Right ventricle myocardium inferior (tissue), 1 donor: ENCODE data around the gene FAF1. TPM values are rescaled to one million over a fixed set of nuclear protein-coding genes. Genes with fewer than 3 reads are reported as not detected.

Experiments used
- ATAC-seq: fragments of 200-7000 bp; cut with Tn5 transposase; one replicate; pipeline ENCODE4 v1.9.1; 2020; ENCODE audit warnings: mild to moderate bottlenecking, moderate library complexity
- DNase-seq: peaks from one replicate; pipeline ENCODE4 v3.0.0; 2021; ENCODE audit errors: missing footprints
- intact Hi-C: fragments of 100-400 bp; cut with DNase I; formaldehyde crosslinking; loops from one replicate; pipeline ENCODE4 v1.11.0; 2022
- total RNA-seq: library from RNA; stranded (reverse); fragmentation: NEBNext Ultra II Directional; extraction: Animal tissue kit (Norgen Biotek cat#: 25700); gene quantifications from one replicate; pipeline ENCODE4 v1.2.1, GENCODE V29; 2021
- donor health status: DM: no; HTN: yes; CAD: no; lungs with severe emphysema.

The FAF1 gene
- total RNA-seq, 1 donor from 2014 or later = 80.4 TPM

GRCh38 chr1:50462964-50463363 is 497.1 kb downstream of the FAF1 start:
- ATAC-seq (no peak), DNase-seq (no peak)
- intact Hi-C loops = no loop called here

DNA sequence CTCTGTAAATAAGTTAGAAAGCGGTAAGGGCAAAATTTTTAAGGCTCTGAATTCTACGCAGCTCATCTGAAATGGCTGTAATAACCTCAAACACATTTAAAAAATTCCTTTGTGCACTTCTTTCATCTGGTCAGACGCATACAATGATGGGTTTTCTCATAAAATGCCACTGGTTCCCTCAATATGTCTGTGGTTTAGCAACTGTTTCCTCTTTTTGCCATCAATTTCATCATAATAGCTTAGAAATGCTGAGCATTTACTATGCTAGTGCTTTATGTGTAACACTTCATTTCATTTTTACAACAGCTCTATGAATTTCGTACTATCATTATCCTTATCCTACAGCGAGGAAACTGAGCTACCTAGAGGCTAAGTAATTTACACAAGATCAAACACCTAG is 501.6 kb downstream of the FAF1 start:
- ATAC-seq (no peak), DNase-seq (no peak)
- intact Hi-C loops = no loop called here

GRCh38 chr1:50454911-50455310 is 505.2 kb downstream of the FAF1 start:
- ATAC-seq (no peak), DNase-seq (no peak)
- intact Hi-C loops = no loop called here

DNA sequence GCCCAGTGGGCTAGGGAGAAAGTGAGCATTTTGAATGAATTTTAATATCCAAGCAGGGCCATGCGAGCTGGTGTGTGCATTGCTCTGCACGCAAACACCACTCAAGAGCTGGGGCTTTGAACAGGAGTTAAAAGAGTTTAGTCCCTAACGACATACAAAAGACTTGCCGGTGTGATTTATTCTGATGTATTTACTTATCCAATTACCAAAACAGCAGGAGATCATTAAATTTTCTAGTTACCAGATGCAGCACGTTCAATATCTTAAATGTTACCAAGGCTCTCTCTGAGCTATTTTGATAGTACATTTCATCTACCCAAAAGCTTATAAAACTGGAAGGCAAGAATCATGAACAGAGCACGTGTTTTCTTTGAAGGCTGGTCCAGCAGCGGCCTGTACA is 506.8 kb downstream of the FAF1 start:
- intact Hi-C loops = no loop called here
- no peak for ATAC-seq
- no peak for DNase-seq

DNA sequence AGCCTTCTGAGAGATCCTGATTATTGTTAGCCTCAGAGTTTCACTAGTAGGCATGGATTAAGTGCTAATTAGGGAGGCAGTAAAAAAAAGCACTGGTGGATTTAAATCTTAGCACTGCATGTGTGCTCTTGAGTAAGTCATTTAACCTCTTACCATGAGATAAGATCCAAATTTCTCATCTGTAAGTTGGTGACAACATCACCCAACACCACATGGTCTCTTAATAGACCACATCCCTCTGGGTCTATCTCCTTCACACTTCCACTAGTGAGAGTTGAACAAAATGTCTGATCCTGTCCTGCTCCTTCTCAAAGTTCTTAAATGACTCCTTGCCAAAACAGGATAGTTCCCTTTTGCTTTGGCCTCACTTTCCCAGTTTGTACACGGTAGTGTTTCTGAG is 507.4 kb downstream of the FAF1 start:
- intact Hi-C loops = no loop called here
- no peak for ATAC-seq
- no peak for DNase-seq

GRCh38 chr1:50450861-50451653 is 509.0 kb downstream of the FAF1 start:
- ATAC-seq (no peak), DNase-seq (no peak)
- intact Hi-C loops = no loop called here

DNA sequence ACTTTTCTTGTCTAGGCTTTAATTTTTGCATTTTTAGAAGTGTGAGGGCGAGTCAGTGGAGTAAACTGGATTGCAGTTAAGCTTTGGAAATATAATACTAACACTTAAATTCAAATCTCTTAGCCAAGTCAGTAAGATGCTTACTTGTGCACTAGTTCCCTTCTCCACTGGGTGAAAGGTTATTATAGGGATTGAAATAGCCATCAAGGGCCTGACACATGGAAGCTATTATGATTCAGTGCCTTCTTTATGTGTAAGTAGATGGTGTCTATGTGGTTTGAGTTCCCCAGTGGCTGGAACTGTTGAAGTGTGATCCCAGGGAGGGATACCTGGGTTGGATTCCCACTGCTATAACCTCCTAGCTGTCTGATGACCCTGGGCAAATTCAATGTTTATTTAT is 512.1 kb downstream of the FAF1 start:
- intact Hi-C loops = no loop called here
- ATAC-seq = no peak

DNA sequence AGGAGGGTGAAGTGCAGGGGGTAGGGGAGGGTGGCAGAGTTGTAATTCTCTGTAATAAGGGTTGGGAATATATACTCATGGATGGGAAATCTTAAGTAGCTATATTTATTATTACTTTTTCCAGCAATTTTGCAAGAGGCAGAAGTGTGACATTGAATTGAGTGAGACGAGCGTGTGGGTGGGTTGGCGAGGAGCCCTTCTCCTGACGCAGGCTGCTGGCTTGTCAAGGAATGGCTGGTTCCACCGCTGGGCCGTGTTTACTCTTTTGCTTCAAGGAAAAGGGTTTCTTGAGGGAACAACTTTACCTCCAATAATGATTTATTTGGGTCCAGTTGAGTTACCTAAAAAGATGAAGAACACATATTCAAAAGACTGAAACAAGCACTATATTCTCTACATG is 518.9 kb downstream of the FAF1 start:
- no peak for ATAC-seq
- intact Hi-C loops = no loop called here
- no peak for DNase-seq

More for the DNA sequence above, 512.1 kb downstream of the FAF1 start:
- no peak for DNase-seq

- no peak for ATAC-seq
- DNase-seq = no peak
- intact Hi-C loops = no loop called here
Observed at GRCh38 chr1:50438945-50439344, 521.1 kb downstream of the FAF1 start.

GRCh38 chr1:50436489-50436888 is 523.6 kb downstream of the FAF1 start:
- intact Hi-C loops = no loop called here
- DNase-seq = no peak
- ATAC-seq = no peak

- intact Hi-C loops = no loop called here
- ATAC-seq = no peak
Observed at GRCh38 chr1:50430010-50430405, 530.1 kb downstream of the FAF1 start.

DNA sequence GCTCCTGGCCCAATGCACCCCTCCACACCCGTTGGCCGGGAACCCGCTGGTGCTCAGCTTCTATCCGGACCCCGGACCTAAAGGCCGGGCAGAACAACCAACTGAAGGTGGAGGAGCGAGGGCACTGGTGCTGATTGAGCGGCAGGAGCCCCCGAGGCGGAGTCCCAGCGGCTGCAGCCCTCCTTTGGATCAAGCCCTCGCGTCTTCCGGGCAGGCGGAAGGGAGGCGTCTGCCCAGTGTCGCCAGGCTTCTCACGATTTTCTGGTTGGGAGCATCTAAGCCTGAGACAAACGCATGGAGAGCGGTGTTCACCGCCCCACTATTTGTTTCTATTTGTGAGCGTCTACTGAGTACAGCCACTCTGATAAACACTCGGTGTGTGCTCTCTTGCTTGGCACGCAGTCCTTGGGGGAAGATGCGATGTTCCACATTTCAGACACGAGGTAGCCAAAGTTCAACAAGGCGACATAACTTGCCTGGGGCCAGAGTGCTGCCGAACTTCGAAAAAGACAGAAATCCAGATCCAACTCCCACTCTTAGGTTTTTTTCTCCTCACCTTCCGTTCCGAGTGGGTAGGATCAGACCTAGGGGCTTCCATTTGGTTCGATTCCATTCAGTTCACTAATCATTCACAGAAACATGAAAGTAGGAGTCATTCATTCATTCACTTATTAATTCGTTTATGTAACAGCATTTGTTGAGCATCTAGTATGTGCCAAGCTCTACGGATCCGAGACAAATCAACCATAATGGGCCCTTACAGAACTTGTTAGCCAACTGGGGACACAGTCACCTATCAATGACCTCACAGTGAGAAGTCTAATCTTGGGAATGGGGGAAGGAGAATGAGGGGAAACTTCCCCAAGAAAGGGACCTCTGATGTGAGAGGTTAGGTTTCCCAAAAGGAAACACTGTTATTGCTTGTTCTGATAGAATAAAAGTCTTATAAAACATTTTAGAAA is 532.0 kb downstream of the FAF1 start:
- no peak for DNase-seq
- intact Hi-C loops = no loop called here
- ATAC-seq = no peak

More at GRCh38 chr1:50430010-50430405, 530.1 kb downstream of the FAF1 start:
- DNase-seq = no peak

DNA sequence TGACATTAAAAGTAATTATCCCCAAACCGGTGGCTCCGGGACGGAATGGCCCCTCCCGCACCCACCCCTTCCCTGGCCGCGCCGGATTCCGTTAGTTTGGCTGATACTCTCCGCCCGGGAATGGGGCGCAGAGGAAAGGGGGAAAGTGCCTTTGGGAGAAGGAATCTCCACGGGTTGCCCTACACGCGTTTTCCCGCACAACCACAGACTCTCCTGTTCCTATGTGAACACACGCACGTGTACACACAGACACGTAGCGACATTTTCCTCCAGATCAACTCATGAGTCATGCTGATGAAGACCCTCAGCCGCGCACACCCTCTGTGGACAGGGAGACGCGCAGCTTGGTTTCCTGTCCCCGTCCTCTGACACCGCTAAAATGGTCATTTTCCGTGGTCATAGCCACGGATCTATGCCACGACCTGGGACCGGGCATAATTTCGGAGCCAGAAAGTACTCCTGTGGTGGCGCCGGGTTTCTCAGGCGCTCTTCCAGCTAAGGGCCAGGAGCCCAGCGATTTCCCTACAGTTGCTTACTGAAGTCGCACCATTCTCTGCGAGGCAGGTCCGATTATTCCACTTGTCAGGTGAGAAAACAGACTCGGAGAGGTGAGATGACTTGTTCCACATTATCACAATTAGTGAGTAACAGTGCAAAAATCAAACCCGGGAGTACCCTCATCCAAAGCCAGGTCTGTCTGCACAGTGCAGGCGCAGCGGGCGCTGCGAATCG is 532.8 kb downstream of the FAF1 start:
- ATAC-seq (no peak), DNase-seq (no peak)
- intact Hi-C loops = no loop called here

GRCh38 chr1:50426702-50427085 is 533.4 kb downstream of the FAF1 start:
- intact Hi-C loops = no loop called here
- ATAC-seq = no peak
- no peak for DNase-seq

GRCh38 chr1:50426108-50426700 is 533.9 kb downstream of the FAF1 start:
- ATAC-seq (no peak), DNase-seq (no peak)
- intact Hi-C loops = no loop called here

- DNase-seq = no peak
- intact Hi-C loops = no loop called here
- ATAC-seq = no peak
Observed at GRCh38 chr1:50425376-50426107, 534.5 kb downstream of the FAF1 start.

- DNase-seq (no peak), ATAC-seq (no peak)
- intact Hi-C loops = no loop called here
Observed at GRCh38 chr1:50424884-50425375, 535.1 kb downstream of the FAF1 start.
